Measurements from ENCODE around the gene PRR35. TPM values are rescaled to one million over a fixed set of nuclear protein-coding genes. Genes with fewer than 3 reads are reported as not detected.

The PRR35 gene
- total and polyA plus RNA-seq, 7 donors: not detected

DNA sequence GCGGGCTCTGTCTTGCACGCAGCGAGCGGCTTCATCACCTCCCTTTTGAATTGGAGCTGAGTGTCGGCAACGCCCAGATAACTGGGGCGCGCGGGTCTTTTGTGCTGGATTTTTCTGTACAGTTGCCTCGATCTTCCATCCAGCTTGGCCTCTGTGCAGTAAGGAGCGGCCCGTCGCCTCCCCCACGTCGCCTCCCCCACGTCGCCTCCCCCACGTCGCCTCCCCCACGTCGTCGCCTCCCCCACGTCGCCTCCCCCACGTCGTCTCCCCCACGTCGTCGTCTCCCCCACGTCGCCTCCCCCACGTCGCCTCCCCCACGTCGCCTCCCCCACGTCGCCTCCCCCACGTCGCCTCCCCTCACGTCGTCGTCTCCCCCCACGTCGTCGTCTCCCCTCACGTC, 15.7 kb upstream of the PRR35 start:
- Histone ChIP-seq H3K27me3 (ENCODE audit: insufficient read depth in 3 of 3, low read length in 2 of 3) (no peaks in the 10 kb centered on the region), H3K9me3 (no peaks in the 10 kb centered on the region), H3K27ac (no peak overlapping the region), H3K4me1 (no peaks in the 10 kb centered on the region), H3K36me3 (ENCODE audit: insufficient read depth in 1 of 2, low read depth in 1 of 2) (peaks cover 0 to 32% of the 10 kb centered on the region in 2 donors), H3K4me3 (no peak overlapping the region)
- TF ChIP-seq, protein P1, sequence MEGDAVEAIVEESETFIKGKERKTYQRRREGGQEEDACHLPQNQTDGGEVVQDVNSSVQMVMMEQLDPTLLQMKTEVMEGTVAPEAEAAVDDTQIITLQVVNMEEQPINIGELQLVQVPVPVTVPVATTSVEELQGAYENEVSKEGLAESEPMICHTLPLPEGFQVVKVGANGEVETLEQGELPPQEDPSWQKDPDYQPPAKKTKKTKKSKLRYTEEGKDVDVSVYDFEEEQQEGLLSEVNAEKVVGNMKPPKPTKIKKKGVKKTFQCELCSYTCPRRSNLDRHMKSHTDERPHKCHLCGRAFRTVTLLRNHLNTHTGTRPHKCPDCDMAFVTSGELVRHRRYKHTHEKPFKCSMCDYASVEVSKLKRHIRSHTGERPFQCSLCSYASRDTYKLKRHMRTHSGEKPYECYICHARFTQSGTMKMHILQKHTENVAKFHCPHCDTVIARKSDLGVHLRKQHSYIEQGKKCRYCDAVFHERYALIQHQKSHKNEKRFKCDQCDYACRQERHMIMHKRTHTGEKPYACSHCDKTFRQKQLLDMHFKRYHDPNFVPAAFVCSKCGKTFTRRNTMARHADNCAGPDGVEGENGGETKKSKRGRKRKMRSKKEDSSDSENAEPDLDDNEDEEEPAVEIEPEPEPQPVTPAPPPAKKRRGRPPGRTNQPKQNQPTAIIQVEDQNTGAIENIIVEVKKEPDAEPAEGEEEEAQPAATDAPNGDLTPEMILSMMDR (IDR thresholded peaks at IDR 0.05): no peak
- intact Hi-C loops (cut with DNase I): no loop called here
- 92 to 95% (median 93%) methylated on average over 45 to 46 of the region's 46 CpGs for WGBS, 3 donors
- ATAC-seq (no peak), DNase-seq (no peak)

DNA sequence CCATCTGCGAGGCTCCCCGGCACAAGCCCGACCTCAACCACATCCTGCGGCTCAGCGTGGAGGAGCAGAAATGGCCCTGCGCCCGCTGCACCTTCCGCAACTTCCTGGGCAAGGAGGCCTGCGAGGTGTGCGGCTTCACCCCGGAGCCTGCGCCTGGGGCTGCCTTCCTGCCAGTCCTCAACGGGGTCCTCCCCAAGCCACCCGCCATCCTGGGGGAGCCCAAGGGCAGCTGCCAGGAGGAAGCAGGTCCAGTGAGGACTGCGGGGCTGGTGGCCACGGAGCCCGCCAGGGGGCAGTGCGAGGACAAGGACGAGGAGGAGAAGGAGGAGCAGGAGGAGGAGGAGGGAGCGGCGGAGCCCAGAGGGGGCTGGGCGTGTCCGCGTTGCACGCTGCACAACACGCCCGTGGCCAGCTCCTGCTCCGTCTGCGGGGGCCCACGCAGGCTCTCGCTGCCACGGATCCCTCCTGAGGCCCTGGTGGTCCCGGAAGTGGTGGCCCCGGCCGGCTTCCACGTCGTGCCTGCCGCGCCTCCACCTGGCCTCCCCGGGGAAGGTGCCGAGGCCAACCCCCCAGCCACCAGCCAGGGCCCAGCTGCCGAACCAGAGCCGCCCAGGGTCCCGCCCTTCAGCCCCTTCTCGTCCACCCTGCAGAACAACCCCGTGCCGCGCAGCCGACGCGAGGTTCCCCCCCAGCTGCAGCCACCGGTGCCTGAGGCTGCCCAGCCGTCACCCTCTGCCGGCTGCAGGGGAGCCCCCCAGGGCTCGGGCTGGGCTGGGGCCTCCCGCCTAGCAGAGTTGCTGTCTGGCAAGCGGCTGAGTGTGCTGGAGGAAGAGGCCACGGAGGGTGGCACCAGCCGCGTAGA, 13.1 kb upstream of the PRR35 start:
- Histone ChIP-seq H3K4me3 (no peak overlapping the region), H3K36me3 (ENCODE audit: insufficient read depth in 1 of 2, low read depth in 1 of 2) (peaks cover 4 to 41% of the 10 kb centered on the region in 2 donors), H3K27me3 (ENCODE audit: insufficient read depth in 3 of 3, low read length in 2 of 3) (no peaks in the 10 kb centered on the region), H3K9me3 (no peaks in the 10 kb centered on the region), H3K27ac (no peak overlapping the region), H3K4me1 (no peaks in the 10 kb centered on the region)
- intact Hi-C loops (cut with DNase I): no loop called here
- ATAC-seq: peak; percentile 68 to 83 (median 74)
- TF ChIP-seq, protein P1 (IDR thresholded peaks at IDR 0.05): peak; percentile 49
- 69 to 76% (median 72%) methylated on average over 44 to 60 of the region's 60 CpGs for WGBS, 3 donors
- DNase-seq: peak; percentile 77 to 90

DNA sequence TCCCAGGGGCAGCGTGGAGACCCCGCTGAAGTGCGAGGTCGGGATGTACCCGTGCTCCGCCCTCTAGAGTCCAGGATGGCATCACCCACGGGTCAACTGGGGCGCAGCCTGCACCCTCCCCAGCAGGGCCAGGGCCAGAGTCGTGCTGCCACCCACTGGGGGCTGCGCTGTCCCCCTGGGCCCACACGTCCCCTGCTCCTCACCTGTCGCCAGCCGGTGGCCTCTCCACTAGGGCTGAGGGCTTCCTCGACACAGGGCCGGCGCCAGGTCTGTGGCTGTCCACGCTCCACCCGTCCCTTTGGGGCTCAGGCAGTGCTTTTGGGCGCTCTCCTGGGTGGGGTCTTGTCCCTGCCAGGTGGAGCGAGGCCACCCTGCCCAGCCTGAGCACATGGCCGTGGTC, 11.6 kb upstream of the PRR35 start:
- WGBS, 3 donors: 94 to 96% (median 95%) methylated on average over 20 to 21 of the region's 21 CpGs
- Histone ChIP-seq H3K9me3 (no peaks in the 10 kb centered on the region), H3K27me3 (ENCODE audit: insufficient read depth in 3 of 3, low read length in 2 of 3) (no peaks in the 10 kb centered on the region), H3K36me3 (ENCODE audit: insufficient read depth in 1 of 2, low read depth in 1 of 2) (peaks cover 8 to 52% of the 10 kb centered on the region in 2 donors), H3K4me1 (no peaks in the 10 kb centered on the region), H3K4me3 (no peak overlapping the region), H3K27ac (no peak overlapping the region)
- TF ChIP-seq, protein P1 (IDR thresholded peaks at IDR 0.05): no peak
- DNase-seq (no peak), ATAC-seq (no peak)
- intact Hi-C loops (cut with DNase I): no loop called here

DNA sequence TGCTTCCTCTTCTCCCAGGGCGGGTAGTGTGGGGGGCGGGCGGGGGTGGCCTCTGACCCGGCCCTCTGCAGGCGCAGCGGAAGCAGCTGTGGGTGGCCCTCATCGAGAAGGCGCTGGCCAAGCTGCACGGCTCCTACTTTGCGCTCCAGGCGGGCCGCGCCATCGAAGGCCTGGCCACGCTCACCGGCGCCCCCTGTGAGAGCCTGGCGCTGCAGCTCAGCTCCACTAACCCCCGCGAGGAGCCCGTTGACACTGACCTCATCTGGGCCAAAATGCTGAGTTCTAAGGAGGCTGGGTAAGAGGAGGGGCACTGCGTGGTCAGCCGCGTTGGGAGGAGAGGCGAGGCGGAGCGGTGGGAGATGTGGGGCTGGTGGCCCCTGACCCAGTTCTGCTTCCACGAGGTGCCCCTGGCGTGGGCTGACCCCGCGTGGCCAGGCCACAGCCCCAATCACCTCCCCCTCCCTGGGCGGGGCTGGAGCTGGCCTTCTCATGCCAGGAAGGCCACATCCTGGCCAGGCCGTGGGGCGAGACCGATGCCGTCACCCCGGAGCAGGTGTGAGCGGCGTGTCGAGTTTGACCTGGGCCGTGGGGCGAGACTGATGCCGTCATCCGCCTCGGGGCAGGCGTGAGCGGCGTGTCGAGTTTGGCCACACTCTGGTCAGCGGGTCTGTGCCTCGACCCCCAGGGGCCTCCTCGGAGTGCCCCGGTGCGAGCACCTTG, 10.5 kb upstream of the PRR35 start:
- ATAC-seq (no peak), DNase-seq (no peak)
- intact Hi-C loops (cut with DNase I): no loop called here
- Histone ChIP-seq H3K4me1 (no peaks in the 10 kb centered on the region), H3K27me3 (ENCODE audit: insufficient read depth in 3 of 3, low read length in 2 of 3) (no peaks in the 10 kb centered on the region), H3K36me3 (ENCODE audit: insufficient read depth in 1 of 2, low read depth in 1 of 2) (peaks cover 8 to 58% of the 10 kb centered on the region in 2 donors), H3K4me3 (no peak overlapping the region), H3K27ac (no peak overlapping the region), H3K9me3 (no peaks in the 10 kb centered on the region)
- WGBS, 3 donors: 94 to 95% (median 94%) methylated on average over 40 to 54 of the region's 54 CpGs
- TF ChIP-seq, protein P1 (IDR thresholded peaks at IDR 0.05): no peak
